Hepatic stellate cell (primary cell): ENCODE data around the gene NRXN3.

Source experiments
- DNase-seq: peaks from one replicate; pipeline ENCODE4 v3.0.0; 2011; ENCODE audit warnings: low spot score

Gene NRXN3

GRCh38 chr14:79144896-79145295, 974.7 kb downstream of the NRXN3 start:
- no peak for DNase-seq

GRCh38 chr14:79150226-79150625, 980.1 kb downstream of the NRXN3 start:
- no peak for DNase-seq

- no peak for DNase-seq
Measured at GRCh38 chr14:79157369-79157768, 987.2 kb downstream of the NRXN3 start.

DNA sequence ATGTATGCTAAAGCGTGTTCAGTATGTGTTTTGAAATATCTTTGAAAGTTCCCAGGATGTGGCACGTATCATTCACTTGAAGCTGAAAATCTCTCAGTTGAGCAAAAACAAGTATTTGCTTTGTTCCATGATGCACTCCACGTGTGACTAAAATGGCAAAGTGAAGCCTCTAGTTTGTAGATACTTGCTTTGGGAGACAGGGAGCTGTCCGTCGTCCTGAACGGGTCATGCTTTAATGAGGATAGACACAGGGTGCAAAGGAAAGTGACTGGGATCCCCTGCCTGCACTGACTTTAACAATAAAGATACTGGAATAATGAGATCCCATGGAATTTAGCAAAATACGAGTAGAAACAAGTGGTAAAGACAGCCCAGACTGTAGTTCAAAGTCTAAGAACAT, 991.4 kb downstream of the NRXN3 start:
- DNase-seq = no peak

DNA sequence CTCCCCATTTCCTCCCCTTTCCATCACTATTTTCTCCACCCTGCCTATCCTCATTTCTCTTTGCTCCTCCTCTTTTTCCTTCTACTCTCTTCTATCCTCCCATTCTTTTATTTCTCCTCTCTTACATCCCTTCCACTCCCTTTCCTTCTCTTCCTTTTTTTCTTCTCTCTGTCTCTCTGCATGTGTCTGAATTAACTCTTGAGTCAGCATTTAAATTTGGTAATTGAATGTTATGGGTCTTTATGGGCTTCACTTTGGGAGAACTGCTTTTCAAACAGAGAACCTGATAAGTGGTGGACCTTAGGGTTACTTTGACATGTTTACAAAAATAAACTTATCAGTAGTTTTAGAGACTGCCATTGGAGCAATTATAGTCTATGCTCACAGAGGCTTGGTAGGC, 992.7 kb downstream of the NRXN3 start:
- no peak for DNase-seq

DNA sequence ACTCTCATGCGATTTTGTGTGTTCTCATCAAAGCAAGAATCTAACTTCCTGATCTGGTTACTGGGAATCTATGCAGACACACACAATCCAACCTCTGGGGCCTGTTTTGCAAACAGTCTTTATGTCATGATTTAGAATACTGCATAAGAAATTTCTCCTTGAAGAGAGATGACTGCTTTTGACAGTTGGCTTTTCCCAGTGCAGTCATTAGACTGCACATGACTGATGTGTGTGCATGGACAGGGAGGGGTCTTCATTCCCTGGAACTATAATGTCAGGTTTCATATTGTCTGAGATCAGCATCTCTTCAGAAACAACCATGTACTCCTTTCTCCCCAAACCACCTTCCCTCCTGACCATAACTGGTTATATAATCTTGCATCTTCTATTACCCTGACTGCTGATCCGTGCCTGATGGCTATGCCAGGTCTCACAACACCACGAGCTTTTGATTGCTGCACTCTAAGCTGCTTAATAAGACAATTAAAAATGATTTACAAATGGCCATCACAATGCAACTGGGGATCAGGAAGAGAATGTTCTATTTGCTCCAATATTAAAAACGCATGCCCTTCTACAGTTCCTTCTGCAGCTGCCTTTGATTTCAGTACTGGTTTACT, 995.4 kb downstream of the NRXN3 start:
- DNase-seq = no peak

DNA sequence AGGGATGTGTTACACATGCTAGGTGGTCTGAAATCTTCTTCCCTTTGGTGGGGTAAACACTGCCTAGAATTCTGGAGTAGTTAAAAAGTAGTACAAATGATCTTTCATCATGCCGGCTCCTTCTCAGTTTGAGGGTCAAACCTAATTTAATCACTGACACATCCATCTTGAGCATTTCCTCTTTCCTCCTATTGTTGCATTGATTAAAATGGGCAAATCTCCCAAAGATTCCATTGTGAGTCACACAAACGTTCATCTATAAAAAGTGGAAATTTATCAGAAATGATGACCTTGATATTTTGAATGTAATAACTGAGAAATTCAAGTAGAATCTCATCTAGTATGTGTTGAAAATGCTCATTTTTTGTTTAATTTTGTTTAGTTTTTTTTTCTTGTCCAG, 996.0 kb downstream of the NRXN3 start:
- no peak for DNase-seq

DNA sequence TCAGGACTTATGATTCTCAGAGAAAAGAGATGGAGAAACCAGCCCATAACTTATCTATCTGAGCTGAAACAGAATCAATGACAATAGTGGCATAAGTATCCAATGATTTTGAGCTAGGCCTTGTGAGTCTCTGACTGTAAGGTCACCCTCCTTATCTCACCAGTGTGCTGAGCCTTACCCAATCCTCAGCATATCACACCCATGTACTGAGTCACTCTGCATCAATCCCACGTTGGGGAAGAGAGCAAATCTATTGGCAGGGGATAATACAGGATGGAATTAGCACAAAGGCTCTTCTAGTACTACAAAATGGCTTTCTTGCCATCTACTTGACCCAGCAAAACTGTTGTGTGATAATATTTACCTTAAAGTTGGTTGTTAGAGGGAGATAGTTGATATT, 997.8 kb downstream of the NRXN3 start:
- DNase-seq = no peak

GRCh38 chr14:79175671-79176070, 1005.5 kb downstream of the NRXN3 start:
- no peak for DNase-seq

- no peak for DNase-seq
Measured at GRCh38 chr14:79177106-79177505, 1006.9 kb downstream of the NRXN3 start.

DNA sequence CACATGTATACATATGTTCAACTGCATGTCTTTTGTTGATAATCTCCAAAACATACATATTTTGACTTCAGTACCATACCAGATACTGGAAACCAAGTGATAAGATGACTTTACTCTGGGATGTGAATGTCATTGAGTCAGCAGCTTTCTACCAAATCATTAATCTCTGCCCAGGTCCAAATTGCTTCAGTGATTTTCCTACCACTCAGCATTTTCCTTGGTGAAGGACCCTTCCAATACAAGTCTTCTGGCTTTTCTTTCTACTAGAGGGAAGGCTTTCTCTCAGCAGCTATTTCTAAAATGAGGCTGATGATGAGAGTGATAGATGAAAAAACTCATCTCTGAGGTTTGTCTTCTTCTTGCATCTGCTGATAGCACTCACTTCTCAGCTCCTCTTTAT, 1008.5 kb downstream of the NRXN3 start:
- no peak for DNase-seq

GRCh38 chr14:79179985-79180384, 1009.8 kb downstream of the NRXN3 start:
- DNase-seq = no peak

- no peak for DNase-seq
Measured at GRCh38 chr14:79180656-79181055, 1010.5 kb downstream of the NRXN3 start.

DNA sequence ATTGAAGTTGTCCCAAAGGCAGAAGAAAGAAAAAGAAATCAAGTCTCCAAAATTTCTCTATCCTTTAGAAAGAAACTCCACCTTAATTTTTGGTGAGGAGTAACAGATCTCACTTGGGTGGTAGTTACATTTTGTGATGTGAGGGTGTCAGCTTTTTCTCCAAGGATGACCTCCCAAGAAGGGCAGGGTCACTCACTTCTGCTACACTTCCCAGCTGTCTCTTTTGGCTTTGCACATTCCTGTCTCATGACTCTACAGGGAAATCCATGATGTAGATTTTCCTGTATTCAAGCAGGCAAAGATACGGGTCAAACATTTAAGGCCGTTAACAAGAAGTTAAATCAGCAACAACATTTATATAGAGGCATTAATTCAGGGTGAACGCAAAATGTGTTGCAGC, 1016.4 kb downstream of the NRXN3 start:
- DNase-seq = peak; percentile 31

- DNase-seq = no peak
Measured at GRCh38 chr14:79193689-79194477, 1023.7 kb downstream of the NRXN3 start.

DNA sequence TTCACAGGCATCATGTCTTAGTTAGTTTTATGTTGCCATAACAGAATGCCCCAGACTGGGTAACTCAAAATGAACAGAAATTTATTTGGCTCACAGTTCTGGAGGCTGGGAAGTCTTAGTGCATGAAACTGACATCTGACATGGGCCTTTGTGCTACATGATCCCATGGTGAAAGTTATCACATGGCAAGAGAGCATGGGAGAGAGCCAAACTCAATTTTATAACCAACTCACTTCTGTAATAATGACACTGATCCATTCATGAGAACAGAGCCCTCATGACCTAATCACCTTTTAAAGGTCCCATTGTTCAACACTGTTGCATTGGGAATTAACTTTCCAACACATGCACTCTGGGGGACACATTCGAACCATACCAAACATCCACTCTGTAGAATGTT, 1026.0 kb downstream of the NRXN3 start:
- no peak for DNase-seq

DNA sequence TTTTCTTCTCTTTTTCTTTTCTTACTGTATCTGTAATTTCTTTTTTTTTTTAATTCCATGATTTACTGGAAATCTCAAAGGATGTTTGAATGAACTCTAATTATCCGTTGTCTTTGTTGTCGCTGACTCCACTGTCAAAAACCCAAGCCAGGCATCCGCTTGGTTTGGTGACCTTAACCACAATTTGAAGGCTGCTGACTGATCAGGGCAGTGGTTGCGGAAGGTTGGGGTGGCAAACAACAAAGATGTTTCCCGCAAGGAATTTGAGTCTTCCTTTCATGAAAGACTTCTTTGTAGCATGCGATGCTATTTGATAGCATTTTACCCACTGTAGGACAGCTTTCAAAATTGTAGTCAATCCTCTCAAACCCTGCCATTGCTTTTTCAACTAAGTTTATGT, 1027.3 kb downstream of the NRXN3 start:
- no peak for DNase-seq

- DNase-seq = no peak
Measured at GRCh38 chr14:79199217-79199616, 1029.0 kb downstream of the NRXN3 start.

GRCh38 chr14:79201564-79202207, 1031.5 kb downstream of the NRXN3 start:
- DNase-seq = no peak

DNA sequence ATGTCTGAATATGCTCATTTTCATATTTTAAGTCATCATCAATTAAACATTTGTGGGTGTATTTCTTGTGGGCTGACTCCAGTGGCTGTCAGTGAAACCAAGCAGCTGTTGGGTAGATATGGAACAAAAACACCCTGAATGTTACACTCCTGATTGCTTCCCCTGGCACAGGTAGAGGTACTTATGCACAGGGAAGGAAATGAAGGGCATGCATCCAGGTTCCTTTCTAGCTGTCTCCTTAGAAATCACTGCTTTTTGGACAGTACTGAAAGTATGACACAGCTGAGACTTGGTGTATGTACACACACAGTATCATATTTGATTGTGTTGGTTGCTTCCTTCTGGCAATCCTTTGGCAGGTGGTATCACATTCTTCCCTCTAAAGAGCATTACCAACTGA, 1034.4 kb downstream of the NRXN3 start:
- no peak for DNase-seq

- no peak for DNase-seq
Measured at GRCh38 chr14:79209418-79209817, 1039.2 kb downstream of the NRXN3 start.

DNA sequence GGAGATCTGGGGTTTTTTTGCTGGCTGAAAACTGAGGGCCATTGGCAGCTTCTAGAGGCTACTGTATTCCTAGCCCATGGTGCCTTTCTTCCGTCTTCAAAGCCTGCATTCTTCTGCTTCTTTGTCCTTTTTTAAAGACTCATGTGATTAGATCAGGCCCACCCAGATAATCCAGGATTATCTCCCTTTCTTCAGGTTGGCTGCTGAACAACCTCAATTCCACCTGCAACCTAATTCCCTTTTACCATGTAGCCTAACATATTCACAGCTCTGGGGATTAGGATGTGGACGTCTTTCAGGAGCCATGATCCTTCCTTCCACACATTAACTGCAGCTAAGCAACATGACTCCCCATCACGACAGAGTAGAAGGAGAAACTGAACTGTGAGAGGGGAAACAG, 1055.6 kb downstream of the NRXN3 start:
- DNase-seq = no peak

GRCh38 chr14:79229383-79229909, 1059.3 kb downstream of the NRXN3 start:
- no peak for DNase-seq
